Progenitor cell of endocrine pancreas (in vitro differentiated cells): ENCODE measurements around the gene FILIP1. TPM values are rescaled to one million over a fixed set of nuclear protein-coding genes. Genes with fewer than 3 reads are reported as not detected.
"Not testable (repeated sequence)": the region's sequence is repeated elsewhere in the genome, so short reads cannot be mapped to it uniquely, and the experiment has no call there.

ENCODE experiments used
- DNase-seq: peaks from one replicate; pipeline ENCODE4 v3.0.0; 2021; ENCODE audit warnings: low spot score; ENCODE audit not compliant: unreplicated experiment
- H3K27ac Mint-ChIP-seq: 2 replicates; pipeline ENCODE4 v1.8.0; 2021; ENCODE audit warnings: mild to moderate bottlenecking, moderate library complexity, mixed read lengths
- H3K27me3 Mint-ChIP-seq: 2 replicates; pipeline ENCODE4 v1.8.0; 2021; ENCODE audit warnings: mixed read lengths
- H3K36me3 Mint-ChIP-seq: 2 replicates; pipeline ENCODE4 v1.8.0; 2022; ENCODE audit warnings: mixed read lengths; ENCODE audit not compliant: insufficient read depth
- H3K4me1 Mint-ChIP-seq: 2 replicates; pipeline ENCODE4 v1.8.0; 2021; ENCODE audit warnings: low read depth, mixed read lengths
- H3K4me3 Mint-ChIP-seq: 2 replicates; pipeline ENCODE4 v1.8.0; 2021; ENCODE audit warnings: low read depth, mild to moderate bottlenecking, moderate library complexity, mixed read lengths
- H3K9me3 Mint-ChIP-seq: 2 replicates; pipeline ENCODE4 v1.8.0; 2021; ENCODE audit warnings: low read depth, mixed read lengths
- CTCF ChIP-seq: fragments of 200-600 bp; sonication (generic); IDR thresholded peaks from one replicate; pipeline ENCODE4 v1.5.0; 2021; ENCODE audit warnings: antibody characterized with exemption, mild to moderate bottlenecking; ENCODE audit not compliant: unreplicated experiment
- total RNA-seq: library from RNA; stranded (reverse); gene quantifications from 2 replicates; pipeline ENCODE4 v1.2.1, GENCODE V29; 2021

The FILIP1 gene
- total RNA-seq, 1 donor from 2014 or later: 0.31 TPM

DNA sequence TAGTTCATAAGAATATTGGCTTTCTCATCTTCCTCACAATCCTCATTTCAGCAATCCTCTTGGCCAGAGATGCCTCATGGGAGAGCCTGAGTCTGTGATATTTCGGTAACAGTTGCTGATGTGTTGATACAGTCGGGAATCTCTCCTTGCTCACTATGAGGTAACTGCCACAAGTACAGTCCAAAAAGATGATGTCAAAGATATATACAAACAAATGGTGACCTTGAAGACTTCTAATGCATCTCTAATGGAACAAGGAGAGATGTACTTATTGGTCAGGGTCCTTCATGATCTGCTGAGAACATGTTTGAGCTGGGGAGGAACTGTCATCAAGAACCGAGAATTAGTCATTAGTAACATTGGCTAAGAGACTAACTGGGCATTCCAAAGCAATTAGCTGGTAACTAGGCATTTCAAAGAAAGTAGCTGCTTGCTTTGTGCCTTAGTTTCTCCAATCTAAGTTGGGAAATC, 56.1 kb downstream of the FILIP1 start:
- H3K4me1 Mint-ChIP-seq: peaks cover 20% of the 10 kb centered on the region
- TF ChIP-seq CTCF: no peak
- no peak for DNase-seq
- no peak overlapping the region for H3K4me3 Mint-ChIP-seq
- no peaks in the 10 kb centered on the region for H3K27me3 Mint-ChIP-seq
- peaks cover 3% of the 10 kb centered on the region for H3K9me3 Mint-ChIP-seq
- no peaks in the 10 kb centered on the region for H3K36me3 Mint-ChIP-seq
- H3K27ac Mint-ChIP-seq: no peak overlapping the region

- no peak for DNase-seq
- no peak overlapping the region for H3K4me3 Mint-ChIP-seq
- H3K4me1 Mint-ChIP-seq: peaks cover 20% of the 10 kb centered on the region
- no peak overlapping the region for H3K27ac Mint-ChIP-seq
- peaks cover 3% of the 10 kb centered on the region for H3K9me3 Mint-ChIP-seq
- H3K27me3 Mint-ChIP-seq: no peaks in the 10 kb centered on the region
- no peaks in the 10 kb centered on the region for H3K36me3 Mint-ChIP-seq
- TF ChIP-seq CTCF: no peak
Measured at GRCh38 chr6:75436869-75437268, 56.7 kb downstream of the FILIP1 start.

- DNase-seq, H3K36me3 Mint-ChIP-seq: not testable (repeated sequence)
Measured at GRCh38 chr6:75432809-75433208, 60.8 kb downstream of the FILIP1 start.

GRCh38 chr6:75431379-75431778, 62.2 kb downstream of the FILIP1 start:
- Mint-ChIP-seq H3K9me3 (peaks cover 3% of the 10 kb centered on the region), H3K27me3 (no peaks in the 10 kb centered on the region), H3K27ac (peak overlapping the region; percentile 26), H3K4me1 (peaks cover 12% of the 10 kb centered on the region), H3K36me3 (no peaks in the 10 kb centered on the region), H3K4me3 (no peak overlapping the region)
- DNase-seq: no peak
- TF ChIP-seq CTCF: no peak

More at GRCh38 chr6:75432809-75433208, 60.8 kb downstream of the FILIP1 start:
- H3K4me1 Mint-ChIP-seq: peaks cover 16% of the 10 kb centered on the region
- not testable (repeated sequence) for H3K27ac Mint-ChIP-seq, H3K4me3 Mint-ChIP-seq, H3K27me3 Mint-ChIP-seq, H3K9me3 Mint-ChIP-seq

DNA sequence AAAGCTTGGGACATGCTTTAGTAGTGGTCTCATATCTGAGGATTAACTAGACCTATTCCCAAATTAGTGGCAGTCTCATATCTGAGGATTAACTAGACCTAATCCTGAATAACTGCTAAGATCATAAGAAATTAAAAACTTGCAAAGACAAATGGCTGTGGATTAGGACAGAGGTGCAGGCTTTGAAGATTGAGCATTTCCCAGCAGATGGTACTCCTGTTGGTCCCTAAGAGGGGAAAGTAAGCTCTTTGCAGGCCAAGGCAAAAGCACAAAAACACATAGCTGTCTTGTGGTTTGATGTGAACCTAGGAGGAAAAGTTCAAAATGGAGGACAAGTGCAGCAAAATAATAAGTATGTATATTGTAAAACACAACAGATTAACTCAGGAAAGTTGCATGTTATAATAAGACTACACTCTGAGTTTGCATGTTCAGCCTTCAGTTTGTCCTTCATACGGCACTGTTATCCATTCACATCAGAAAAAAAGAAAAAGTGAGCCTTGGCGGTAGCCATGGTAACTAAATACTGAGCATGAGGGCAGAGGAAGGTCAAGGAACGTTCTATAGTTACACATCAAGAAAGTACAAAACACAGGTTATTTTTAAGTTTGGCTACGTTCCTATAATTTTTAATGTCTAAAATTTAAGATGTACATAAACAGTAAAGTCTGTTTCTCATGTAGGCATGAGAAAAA, 62.8 kb downstream of the FILIP1 start:
- H3K27me3 Mint-ChIP-seq: no peaks in the 10 kb centered on the region
- H3K4me1 Mint-ChIP-seq: peaks cover 11% of the 10 kb centered on the region
- no peak overlapping the region for H3K27ac Mint-ChIP-seq
- H3K9me3 Mint-ChIP-seq: peaks cover 3% of the 10 kb centered on the region
- no peak for TF ChIP-seq CTCF
- H3K4me3 Mint-ChIP-seq: no peak overlapping the region
- H3K36me3 Mint-ChIP-seq: no peaks in the 10 kb centered on the region
- DNase-seq: no peak

- no peaks in the 10 kb centered on the region for H3K36me3 Mint-ChIP-seq
- H3K27ac Mint-ChIP-seq: no peak overlapping the region
- no peaks in the 10 kb centered on the region for H3K27me3 Mint-ChIP-seq
- no peak for DNase-seq
- peaks cover 11% of the 10 kb centered on the region for H3K4me1 Mint-ChIP-seq
- no peaks in the 10 kb centered on the region for H3K9me3 Mint-ChIP-seq
- H3K4me3 Mint-ChIP-seq: no peak overlapping the region
- TF ChIP-seq CTCF: no peak
Measured at GRCh38 chr6:75429061-75429703, 64.4 kb downstream of the FILIP1 start.
